Measurements from ENCODE around the gene EHMT1. TPM values are rescaled to one million over a fixed set of nuclear protein-coding genes. Genes with fewer than 3 reads are reported as not detected.
A peak's percentile ranks its signal among the peaks of the same experiment; 100 is the strongest.

Gene EHMT1
- polyA plus RNA-seq, 2 of the 4 experiments (the other 2 are of a cell fraction), result 41.3 to 48.0 TPM

DNA sequence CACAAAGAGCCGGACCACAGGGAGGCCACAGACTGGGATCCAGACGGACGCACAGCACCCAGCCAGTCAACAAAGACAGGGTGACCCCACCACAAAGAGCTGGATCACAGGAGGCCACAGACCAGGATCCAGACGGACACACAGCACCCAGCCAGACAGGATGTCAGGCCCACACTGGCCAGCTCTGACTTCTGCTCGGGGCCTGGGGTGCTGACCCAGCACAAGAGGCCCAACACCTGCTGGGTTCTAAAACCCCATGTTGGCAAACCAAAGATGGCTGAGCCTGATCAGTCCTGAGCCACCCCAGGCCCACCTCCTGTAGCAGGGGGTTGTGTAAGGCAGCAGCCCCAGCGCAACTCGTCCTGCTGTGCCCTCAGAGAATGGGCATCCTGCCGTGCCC, 34.8 kb upstream of the EHMT1 start:
- no peak overlapping the region for H3K4me3 ChIP-seq

GRCh38 chr9:137586854-137587253, 32.0 kb upstream of the EHMT1 start:
- no peak for ATAC-seq
- Histone ChIP-seq H3K27ac (no peak overlapping the region), H3K4me1 (peaks cover 15% of the 10 kb centered on the region; the same call in 1 of the 3 replicates), H3K4me3 (no peak overlapping the region), H3K9me3 (no peaks in the 10 kb centered on the region), H3K4me2 (no peak overlapping the region)
- TF ChIP-seq RARB (CRISPR knock-in tag; IDR thresholded peaks at IDR 0.05), result no peak
- no peak for TF ChIP-seq HDAC2 (IDR thresholded peaks at IDR 0.05)
- no peak for TF ChIP-seq RFX5 (IDR thresholded peaks at IDR 0.05)
- no peak for TF ChIP-seq MAFK (IDR thresholded peaks at IDR 0.05; ENCODE audit: partially characterized antibody)
- no peak for TF ChIP-seq REST (IDR thresholded peaks at IDR 0.05)
- TF ChIP-seq MAX (IDR thresholded peaks at IDR 0.05), result no peak
- no peak for TF ChIP-seq RCOR1 (IDR thresholded peaks at IDR 0.05; ENCODE audit: low read depth, low read length)
- TF ChIP-seq BCL3 (IDR thresholded peaks at IDR 0.05), result no peak
- POLR2A ChIA-PET, result no interaction called here
- CTCF ChIA-PET, result interaction anchor here (1.2 to 18.5 kb wide), 3 partner anchors 6 to 28 kb away, joined by 3 to 175 read pairs (median 8); partner anchors contain the start of gene DPH7
- FAIRE-seq, result no peak
- 97% methylated on average over 7 of the region's 14 CpGs for WGBS (ENCODE audit: missing lambda C conversion rate)
- DNase-seq (ENCODE audit: low read depth in 1 of 2, low spot score in 1 of 2), result no peak

More for the DNA sequence above, 34.8 kb upstream of the EHMT1 start:
- POLR2A ChIA-PET, result no interaction called here
- H3K27ac ChIP-seq, result no peak overlapping the region
- CTCF ChIA-PET, result interaction anchor here (1.7 to 9.7 kb wide), 2 partner anchors 12 to 25 kb away, joined by 7 to 175 read pairs; partner anchors contain the start of gene ZMYND19
- no peak for FAIRE-seq
- no peak for TF ChIP-seq RNF2 (IDR thresholded peaks at IDR 0.05; ENCODE audit: borderline replicate concordance, low read depth)
- peaks cover 8% of the 10 kb centered on the region; the same call in 1 of the 3 replicates for H3K4me1 ChIP-seq
- no peak for DNase-seq (ENCODE audit: low read depth in 1 of 2, low spot score in 1 of 2)
- no peak for ATAC-seq
- no peak overlapping the region for H3K4me2 ChIP-seq
- no peaks in the 10 kb centered on the region for H3K9me3 ChIP-seq
- WGBS (ENCODE audit: missing lambda C conversion rate), result 96% methylated on average over 7 of the region's 8 CpGs

DNA sequence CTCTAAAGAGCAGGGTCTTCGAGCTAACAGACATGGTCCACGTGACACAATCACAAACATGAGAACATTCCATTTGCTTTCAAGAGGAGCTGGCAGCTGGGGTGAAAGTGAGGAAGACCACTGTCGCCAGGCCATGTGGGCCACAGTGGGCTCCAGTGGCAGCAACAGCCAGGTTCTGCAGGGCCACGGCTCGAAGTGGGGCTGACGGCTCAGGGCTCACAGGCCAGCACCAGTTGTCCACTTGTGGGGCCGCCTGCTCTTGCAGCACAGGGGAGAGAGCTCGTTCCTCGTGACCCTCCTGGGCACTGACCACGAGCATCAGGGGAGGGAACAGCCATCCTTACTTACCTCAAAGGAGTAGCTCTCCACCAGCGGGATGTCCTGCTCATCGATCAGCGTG, 30.5 kb upstream of the EHMT1 start:
- no peak for FAIRE-seq
- Histone ChIP-seq H3K9me3 (no peaks in the 10 kb centered on the region), H3K27ac (no peak overlapping the region), H3K4me3 (no peak overlapping the region), H3K4me2 (0 out of 3 replicates have a peak overlapping the region, but pooled peaks have one; percentile 95), H3K4me1 (peaks cover 15% of the 10 kb centered on the region; the same call in 1 of the 3 replicates)
- ATAC-seq, result no peak
- no peak for TF ChIP-seq POLR2A (IDR thresholded peaks at IDR 0.05; ENCODE audit: low read length)
- TF ChIP-seq CEBPB (IDR thresholded peaks at IDR 0.05), result no peak
- no peak for TF ChIP-seq JUNB (IDR thresholded peaks at IDR 0.05)
- no peak for DNase-seq (ENCODE audit: low read depth in 1 of 2, low spot score in 1 of 2)
- ChIA-PET CTCF (interaction anchor here (1.1 to 18.5 kb wide), 6 partner anchors 8 to 286 kb away, joined by 3 to 175 read pairs (median 5); partner anchors contain the start of genes DPH7 and NRARP), POLR2A (interaction anchor here (0.8 to 1.0 kb wide), 2 partner anchors 30 to 460 kb away, joined by 3 to 4 read pairs; partner anchors contain the start of gene EHMT1)
- 87% methylated on average over 13 of the region's 13 CpGs for WGBS (ENCODE audit: missing lambda C conversion rate)

DNA sequence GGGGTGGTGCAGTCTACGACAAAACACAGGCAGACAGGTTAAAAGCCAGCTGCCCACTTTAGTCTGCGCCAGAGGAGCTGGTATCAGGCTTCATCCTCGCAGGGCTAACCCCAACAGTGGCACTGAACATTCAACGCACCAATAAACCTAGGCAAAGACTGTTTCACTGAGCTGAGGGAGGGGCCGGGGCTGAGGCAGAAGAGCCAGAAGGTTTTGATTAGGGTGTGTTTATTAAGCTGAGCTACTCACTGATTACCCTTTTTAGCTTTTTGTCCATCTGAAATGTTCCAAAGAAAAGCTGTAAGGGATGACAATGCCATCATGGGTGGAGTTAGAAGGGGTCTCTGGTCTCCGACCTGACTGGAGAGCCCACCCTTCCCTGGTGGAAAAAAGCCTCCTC, 29.9 kb upstream of the EHMT1 start:
- POLR2A ChIA-PET, result interaction anchor here (0.8 to 1.0 kb wide), 2 partner anchors 30 to 461 kb away, joined by 3 to 4 read pairs; partner anchors contain the start of gene EHMT1
- ATAC-seq (no peak), DNase-seq (ENCODE audit: low read depth in 1 of 2, low spot score in 1 of 2) (no peak), FAIRE-seq (no peak)
- Histone ChIP-seq H3K27ac (peak overlapping the region in 1 of 2 experiments; percentile 95; a peak in 2 of 6 replicates), H3K4me2 (peak overlapping the region; percentile 95), H3K4me1 (peaks cover 15% of the 10 kb centered on the region; the same call in 1 of the 3 replicates), H3K9me3 (no peaks in the 10 kb centered on the region), H3K4me3 (peak overlapping the region; percentile 99)
- WGBS (ENCODE audit: missing lambda C conversion rate), result 93% methylated on average over 6 of the region's 6 CpGs
- CTCF ChIA-PET, result interaction anchor here (1.1 to 18.5 kb wide), 6 partner anchors 8 to 287 kb away, joined by 3 to 175 read pairs (median 5); partner anchors contain the start of genes DPH7 and NRARP
- TF ChIP-seq MYC (IDR thresholded peaks at IDR 0.05; ENCODE audit: borderline replicate concordance, low read length) (no peak), MAFK (IDR thresholded peaks at IDR 0.05; ENCODE audit: partially characterized antibody) (no peak), ESRRA (IDR thresholded peaks at IDR 0.05; ENCODE audit: borderline replicate concordance, low read length) (no peak), ZFP36 (IDR thresholded peaks at IDR 0.05; ENCODE audit: borderline replicate concordance, partially characterized antibody) (no peak), PHF8 (IDR thresholded peaks at IDR 0.05; ENCODE audit: borderline replicate concordance, low read depth) (no peak), FOSB (CRISPR knock-in tag; IDR thresholded peaks at IDR 0.05) (no peak), HOXA7 (CRISPR knock-in tag; IDR thresholded peaks at IDR 0.05) (no peak), BCL3 (IDR thresholded peaks at IDR 0.05) (no peak), NFE2L2 (conservative IDR thresholded peaks at IDR 0.05; ENCODE audit: low read length) (no peak), HOXB5 (CRISPR knock-in tag; IDR thresholded peaks at IDR 0.05) (no peak), ATOH8 (CRISPR knock-in tag; IDR thresholded peaks at IDR 0.05; ENCODE audit: low read depth) (no peak)
- TF ChIP-seq, protein P1, sequence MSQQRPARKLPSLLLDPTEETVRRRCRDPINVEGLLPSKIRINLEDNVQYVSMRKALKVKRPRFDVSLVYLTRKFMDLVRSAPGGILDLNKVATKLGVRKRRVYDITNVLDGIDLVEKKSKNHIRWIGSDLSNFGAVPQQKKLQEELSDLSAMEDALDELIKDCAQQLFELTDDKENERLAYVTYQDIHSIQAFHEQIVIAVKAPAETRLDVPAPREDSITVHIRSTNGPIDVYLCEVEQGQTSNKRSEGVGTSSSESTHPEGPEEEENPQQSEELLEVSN (IDR thresholded peaks at IDR 0.05; ENCODE audit: borderline replicate concordance, low read depth), result no peak

Measured in A549 (cell line).